SK-N-SH (cell line): Measurements from ENCODE around the gene ZNF438. TPM values are rescaled to one million over a fixed set of nuclear protein-coding genes. Genes with fewer than 3 reads are reported as not detected.

ENCODE experiments used
- CTCF ChIA-PET: fragments of 300-600, 350-600 bp; formaldehyde crosslinking; extraction: SDS; loops from one replicate; lab custom pipeline; 2021; lab: Yijun Ruan, JAX
- POLR2A ChIA-PET: fragments of 350-600 bp; sonication (Branson Sonifier 250); formaldehyde crosslinking; extraction: SDS; loops from one replicate; lab custom pipeline; 2020; ENCODE audit warnings: antibody characterized with exemption, inconsistent platforms; lab: Yijun Ruan, JAX
- DNase-seq: peaks from one replicate; pipeline ENCODE4 v3.0.0; 2012
- H2AFZ ChIP-seq: fragments of 200-600 bp; sonication (generic); 2 replicates; pipeline ENCODE4 v1.8.1; 2016; ENCODE audit warnings: antibody characterized with exemption, mild to moderate bottlenecking, low read depth
- H3F3A ChIP-seq: fragments of 200-600 bp; sonication (generic); replicated peaks from 2 replicates; pipeline ENCODE3; 2016; ENCODE audit warnings: antibody characterized with exemption, mild to moderate bottlenecking; ENCODE audit not compliant: insufficient read depth
- H3K27ac ChIP-seq, 2 experiments: fragments of 200-500 bp in 1 of 2; fragments of 200-600 bp in 1 of 2; sonication (Bioruptor generic) in 1 of 2; sonication (generic), shearing (Covaris generic) in 1 of 2; 2 replicates each; pipeline versions ENCODE4 v1.5.1 to v1.6.1; 2014 to 2016; ENCODE audit warnings: low read depth in 2 of 2, inconsistent platforms in 1 of 2, low read length in 1 of 2, mild to moderate bottlenecking in 1 of 2, mixed read lengths in 1 of 2
- H3K27me3 ChIP-seq: fragments of 200-600 bp; sonication (generic), shearing (Covaris generic); 2 replicates; pipeline ENCODE4 v1.6.1; 2016; ENCODE audit warnings: mixed run types; ENCODE audit not compliant: insufficient read depth
- H3K36me3 ChIP-seq, 2 experiments: fragments of 200-500 bp in 1 of 2; fragments of 200-600 bp in 1 of 2; sonication (Bioruptor generic) in 1 of 2; sonication (generic) in 1 of 2; replicated peaks in 1 of 2; 2 replicates each; pipeline versions ENCODE3 to v1.5.1; 2014 to 2016; ENCODE audit warnings: low read length in 1 of 2, mild to moderate bottlenecking in 1 of 2; ENCODE audit not compliant: insufficient read depth in 2 of 2, control insufficient read depth in 1 of 2
- H3K4me1 ChIP-seq, 2 experiments: fragments of 200-500 bp in 1 of 2; fragments of 200-600 bp in 1 of 2; sonication (Bioruptor generic) in 1 of 2; sonication (generic), shearing (Covaris generic) in 1 of 2; 2 replicates each; pipeline versions ENCODE4 v1.5.1 to v1.6.1; 2014 to 2016; ENCODE audit warnings: low read depth in 1 of 2, low read length in 1 of 2, mixed run types in 1 of 2; ENCODE audit not compliant: insufficient read depth in 2 of 2, control insufficient read depth in 1 of 2
- H3K4me2 ChIP-seq: fragments of 200-600 bp; sonication (generic), shearing (Covaris generic); 2 replicates; pipeline ENCODE4 v1.6.1; 2017; ENCODE audit warnings: mixed run types
- H3K4me3 ChIP-seq, 2 experiments: fragments of 200-500 bp in 1 of 2; fragments of 200-600 bp in 1 of 2; sonication (Bioruptor generic) in 1 of 2; sonication (generic), shearing (Covaris generic) in 1 of 2; 2 replicates each; pipeline versions ENCODE4 v1.5.1 to v1.8.1; 2014 to 2016; ENCODE audit warnings: low read depth in 2 of 2, inconsistent platforms in 1 of 2, low read length in 1 of 2, mild to moderate bottlenecking in 1 of 2, mixed read lengths in 1 of 2, moderate library complexity in 1 of 2
- H3K79me2 ChIP-seq: fragments of 200-600 bp; sonication (generic); 2 replicates; pipeline ENCODE4 v1.8.1; 2017; ENCODE audit warnings: mild to moderate bottlenecking; ENCODE audit not compliant: insufficient read depth
- H3K9ac ChIP-seq: fragments of 200-600 bp; sonication (generic); 2 replicates; pipeline ENCODE4 v1.6.1; 2017; ENCODE audit warnings: mixed run types
- H3K9me2 ChIP-seq: fragments of 200-600 bp; sonication (generic); 2 replicates; pipeline ENCODE4 v1.6.1; 2017; ENCODE audit warnings: mixed run types
- H3K9me3 ChIP-seq: fragments of 200-600 bp; sonication (generic); 2 replicates; pipeline ENCODE4 v1.6.1; 2017; ENCODE audit warnings: mixed run types, mild to moderate bottlenecking, moderate library complexity
- H4K20me1 ChIP-seq: fragments of 200-600 bp; sonication (generic); 2 replicates; pipeline ENCODE4 v1.6.1; 2017; ENCODE audit warnings: mild to moderate bottlenecking, mixed run types; ENCODE audit not compliant: insufficient read depth
- CHD2 ChIP-seq: fragments of 150-350 bp; IDR thresholded peaks from 2 replicates; pipeline ENCODE4 v1.6.1; 2018; ENCODE audit warnings: low read length; ENCODE audit not compliant: partially characterized antibody
- ELF1 ChIP-seq: IDR thresholded peaks from 2 replicates; pipeline ENCODE4 v1.4.0; 2012
- EZH2phosphoT487 ChIP-seq: fragments of 200-600 bp; sonication (generic); IDR thresholded peaks from 2 replicates; pipeline ENCODE4 v1.6.1; 2017; ENCODE audit warnings: low read depth, mixed run types, mild to moderate bottlenecking, antibody characterized with exemption, moderate library complexity, borderline replicate concordance
- FOXJ3 ChIP-seq: sonication (generic); formaldehyde crosslinking; IDR thresholded peaks from 2 replicates; pipeline ENCODE4 v1.5.1; 2020; ENCODE audit warnings: mild to moderate bottlenecking, missing genetic modification reagents
- GABPA ChIP-seq: IDR thresholded peaks from 2 replicates; pipeline ENCODE4 v1.4.0; 2012; ENCODE audit warnings: low read depth, mild to moderate bottlenecking
- MEF2A ChIP-seq: IDR thresholded peaks from 2 replicates; pipeline ENCODE4 v1.4.0; 2012; ENCODE audit warnings: low read depth, borderline replicate concordance
- RAD21 ChIP-seq: IDR thresholded peaks from 2 replicates; pipeline ENCODE4 v1.6.1; 2012; ENCODE audit warnings: mild to moderate bottlenecking, low read length
- RXRA ChIP-seq: IDR thresholded peaks from 2 replicates; pipeline ENCODE4 v1.4.0; 2012; ENCODE audit warnings: low read depth, mild to moderate bottlenecking, borderline replicate concordance
- TCF12 ChIP-seq: IDR thresholded peaks from 2 replicates; pipeline ENCODE4 v1.4.0; 2012
- USF2 ChIP-seq: fragments of 150-350 bp; IDR thresholded peaks from 2 replicates; pipeline ENCODE4 v1.6.1; 2017; ENCODE audit warnings: antibody characterized with exemption, low read length, low read depth, borderline replicate concordance
- WGBS: methylation state at CpG from one replicate; pipeline ENCODE4 v1.1.6; 2017; ENCODE audit warnings: low lambda C conversion rate; 5-methylcytosine and 5-hydroxymethylcytosine counted together
- polyA plus RNA-seq, 3 experiments: library from polyadenylated mRNA; depleted of rRNA; stranded (reverse); fragments of >200 nt; gene quantifications; 2 replicates each; pipeline ENCODE4 v1.2.3, GENCODE V29; 2012
- TF ChIP-seq, protein P1 (sequence below): IDR thresholded peaks from 2 replicates; pipeline ENCODE4 v1.6.1; 2012; ENCODE audit warnings: mild to moderate bottlenecking, low read depth, low read length, moderate library complexity

Gene ZNF438
- polyA plus RNA-seq, 1 of the 3 experiments (the other 2 are of a cell fraction), result 2.1 TPM

- Histone ChIP-seq H3K27me3 (no peaks in the 10 kb centered on the region), H3K9ac (no peak overlapping the region), H3K4me1 (peaks cover 0 to 20% of the 10 kb centered on the region in 2 experiments; a peak in 3 of 4 replicates), H3K9me3 (no peaks in the 10 kb centered on the region), H2AFZ (no peak overlapping the region), H3F3A (peaks cover 30% of the 10 kb centered on the region), H3K79me2 (no peaks in the 10 kb centered on the region), H4K20me1 (no peaks in the 10 kb centered on the region), H3K27ac (no peak overlapping the region), H3K9me2 (no peaks in the 10 kb centered on the region), H3K4me3 (no peak overlapping the region), H3K36me3 (no peaks in the 10 kb centered on the region), H3K4me2 (no peak overlapping the region)
- DNase-seq, result no peak
- no peak for TF ChIP-seq RXRA
- TF ChIP-seq CHD2, result no peak
- no peak for TF ChIP-seq GABPA
- no peak for TF ChIP-seq TCF12
- no peak for TF ChIP-seq USF2
- TF ChIP-seq MEF2A, result no peak
- TF ChIP-seq FOXJ3 (CRISPR knock-in tag), result no peak
- no peak for TF ChIP-seq ELF1
- TF ChIP-seq, protein P1, sequence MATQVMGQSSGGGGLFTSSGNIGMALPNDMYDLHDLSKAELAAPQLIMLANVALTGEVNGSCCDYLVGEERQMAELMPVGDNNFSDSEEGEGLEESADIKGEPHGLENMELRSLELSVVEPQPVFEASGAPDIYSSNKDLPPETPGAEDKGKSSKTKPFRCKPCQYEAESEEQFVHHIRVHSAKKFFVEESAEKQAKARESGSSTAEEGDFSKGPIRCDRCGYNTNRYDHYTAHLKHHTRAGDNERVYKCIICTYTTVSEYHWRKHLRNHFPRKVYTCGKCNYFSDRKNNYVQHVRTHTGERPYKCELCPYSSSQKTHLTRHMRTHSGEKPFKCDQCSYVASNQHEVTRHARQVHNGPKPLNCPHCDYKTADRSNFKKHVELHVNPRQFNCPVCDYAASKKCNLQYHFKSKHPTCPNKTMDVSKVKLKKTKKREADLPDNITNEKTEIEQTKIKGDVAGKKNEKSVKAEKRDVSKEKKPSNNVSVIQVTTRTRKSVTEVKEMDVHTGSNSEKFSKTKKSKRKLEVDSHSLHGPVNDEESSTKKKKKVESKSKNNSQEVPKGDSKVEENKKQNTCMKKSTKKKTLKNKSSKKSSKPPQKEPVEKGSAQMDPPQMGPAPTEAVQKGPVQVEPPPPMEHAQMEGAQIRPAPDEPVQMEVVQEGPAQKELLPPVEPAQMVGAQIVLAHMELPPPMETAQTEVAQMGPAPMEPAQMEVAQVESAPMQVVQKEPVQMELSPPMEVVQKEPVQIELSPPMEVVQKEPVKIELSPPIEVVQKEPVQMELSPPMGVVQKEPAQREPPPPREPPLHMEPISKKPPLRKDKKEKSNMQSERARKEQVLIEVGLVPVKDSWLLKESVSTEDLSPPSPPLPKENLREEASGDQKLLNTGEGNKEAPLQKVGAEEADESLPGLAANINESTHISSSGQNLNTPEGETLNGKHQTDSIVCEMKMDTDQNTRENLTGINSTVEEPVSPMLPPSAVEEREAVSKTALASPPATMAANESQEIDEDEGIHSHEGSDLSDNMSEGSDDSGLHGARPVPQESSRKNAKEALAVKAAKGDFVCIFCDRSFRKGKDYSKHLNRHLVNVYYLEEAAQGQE, result no peak
- TF ChIP-seq EZH2phosphoT487, result no peak
- no peak for TF ChIP-seq RAD21
- ChIA-PET CTCF (interaction anchor here (1.6 kb wide), 1 partner anchor 9 kb away, joined by 3 read pairs; no protein-coding TSS in a partner anchor), POLR2A (interaction anchor here (1.0 kb wide), 1 partner anchor 9 kb away, joined by 3 read pairs; no protein-coding TSS in a partner anchor)
- WGBS, result 94% methylated on average over 15 of the region's 17 CpGs
Observed at GRCh38 chr10:30821994-30822692, 209.5 kb downstream of the ZNF438 start.
